H9 (cell line): Measurements from ENCODE around the gene TRIO. TPM values are rescaled to one million over a fixed set of nuclear protein-coding genes. Genes with fewer than 3 reads are reported as not detected.

Experiments used
- DNase-seq: peaks from one replicate; pipeline ENCODE4 v3.0.0-alpha.2; 2017
- H2AFZ ChIP-seq: one replicate; pipeline ENCODE4 v1.6.1; 2013; ENCODE audit warnings: mild to moderate bottlenecking, low read length, control low read depth, moderate library complexity
- H2AK5ac ChIP-seq: 2 replicates; pipeline ENCODE4 v1.6.1; 2013; ENCODE audit warnings: low read length, control low read depth, mixed read lengths; ENCODE audit not compliant: insufficient read length
- H2BK120ac ChIP-seq: one replicate; pipeline ENCODE4 v1.6.1; 2013; ENCODE audit warnings: low read depth, mild to moderate bottlenecking, low read length, control low read depth, inconsistent platforms; ENCODE audit not compliant: poor library complexity, severe bottlenecking
- H2BK12ac ChIP-seq: 2 replicates; pipeline ENCODE4 v1.6.1; 2013; ENCODE audit warnings: low read length, control low read depth, mixed read lengths, low read depth; ENCODE audit not compliant: insufficient read length
- H2BK15ac ChIP-seq: 2 replicates; pipeline ENCODE4 v1.6.1; 2013; ENCODE audit warnings: low read depth, low read length, control low read depth
- H2BK20ac ChIP-seq: one replicate; pipeline ENCODE4 v1.6.1; 2013; ENCODE audit warnings: low read depth, mild to moderate bottlenecking, low read length, control low read depth, inconsistent platforms; ENCODE audit not compliant: poor library complexity, severe bottlenecking
- H2BK5ac ChIP-seq: 2 replicates; pipeline ENCODE4 v1.6.1; 2013; ENCODE audit warnings: low read length, control low read depth, mixed read lengths; ENCODE audit not compliant: insufficient read length
- H3K14ac ChIP-seq: 2 replicates; pipeline ENCODE4 v1.6.1; 2013; ENCODE audit warnings: low read length, control low read depth; ENCODE audit not compliant: insufficient read depth
- H3K18ac ChIP-seq: 2 replicates; pipeline ENCODE4 v1.6.1; 2013; ENCODE audit warnings: low read depth, mild to moderate bottlenecking, mixed read lengths, low read length, control low read depth; ENCODE audit not compliant: insufficient read length
- H3K23ac ChIP-seq: 2 replicates; pipeline ENCODE4 v1.6.1; 2013; ENCODE audit warnings: low read length, control low read depth, mixed read lengths, low read depth; ENCODE audit not compliant: insufficient read length
- H3K23me2 ChIP-seq: 2 replicates; pipeline ENCODE4 v1.6.1; 2013; ENCODE audit warnings: low read depth, mild to moderate bottlenecking, mixed read lengths, low read length, control low read depth; ENCODE audit not compliant: insufficient read length, poor library complexity, severe bottlenecking
- H3K27ac ChIP-seq: 2 replicates; pipeline ENCODE4 v1.5.1; 2013; ENCODE audit warnings: low read length, control low read depth, mixed read lengths, low read depth; ENCODE audit not compliant: insufficient read length
- H3K27me3 ChIP-seq: 2 replicates; pipeline ENCODE4 v1.6.1; 2013; ENCODE audit warnings: low read length, control low read depth, inconsistent platforms; ENCODE audit not compliant: insufficient read depth
- H3K4ac ChIP-seq: 2 replicates; pipeline ENCODE4 v1.6.1; 2013; ENCODE audit warnings: low read depth, mild to moderate bottlenecking, control low read depth, inconsistent platforms, low read length, moderate library complexity
- H3K4me1 ChIP-seq: 2 replicates; pipeline ENCODE4 v1.6.1; 2013; ENCODE audit warnings: low read length, control low read depth, inconsistent platforms; ENCODE audit not compliant: insufficient read depth
- H3K4me2 ChIP-seq: 2 replicates; pipeline ENCODE4 v1.6.1; 2013; ENCODE audit warnings: low read length, control low read depth, mixed read lengths; ENCODE audit not compliant: insufficient read length, insufficient read depth
- H3K56ac ChIP-seq: 2 replicates; pipeline ENCODE4 v1.6.1; 2013; ENCODE audit warnings: low read depth, mild to moderate bottlenecking, mixed read lengths, low read length, control low read depth; ENCODE audit not compliant: insufficient read length
- H3K79me1 ChIP-seq: 2 replicates; pipeline ENCODE4 v1.6.1; 2013; ENCODE audit warnings: low read depth, mild to moderate bottlenecking, moderate library complexity, low read length, control low read depth, inconsistent platforms; ENCODE audit not compliant: insufficient read depth, poor library complexity, severe bottlenecking
- H3K79me2 ChIP-seq: 2 replicates; pipeline ENCODE4 v1.6.1; 2013; ENCODE audit warnings: low read length, control low read depth, inconsistent platforms; ENCODE audit not compliant: insufficient read depth
- H3K9ac ChIP-seq: 2 replicates; pipeline ENCODE4 v1.6.1; 2013; ENCODE audit warnings: low read length, control low read depth, mixed read lengths; ENCODE audit not compliant: insufficient read length; ENCODE audit errors: extremely low read depth
- H3K9me3 ChIP-seq: one replicate; pipeline ENCODE4 v1.6.1; 2013; ENCODE audit warnings: low read depth, low read length, inconsistent platforms; ENCODE audit not compliant: control insufficient read depth
- H3T11ph ChIP-seq: one replicate; pipeline ENCODE4 v1.6.1; 2013; ENCODE audit warnings: mild to moderate bottlenecking, low read length, control low read depth, inconsistent platforms
- H4K20me1 ChIP-seq: one replicate; pipeline ENCODE4 v1.6.1; 2013; ENCODE audit not compliant: control insufficient read depth, insufficient read length, insufficient read depth
- H4K5ac ChIP-seq: 2 replicates; pipeline ENCODE4 v1.6.1; 2013; ENCODE audit warnings: low read depth, mild to moderate bottlenecking, mixed read lengths, low read length, control low read depth; ENCODE audit not compliant: insufficient read length
- H4K8ac ChIP-seq: replicated peaks from 2 replicates; pipeline ENCODE4 v1.6.1; 2013; ENCODE audit warnings: low read length, control low read depth, mixed read lengths, low read depth; ENCODE audit not compliant: insufficient read length
- H4K91ac ChIP-seq: 2 replicates; pipeline ENCODE4 v1.6.1; 2013; ENCODE audit warnings: low read depth, mild to moderate bottlenecking, moderate library complexity, mixed read lengths, low read length, control low read depth; ENCODE audit not compliant: insufficient read length
- H3K27ac Mint-ChIP-seq, 3 experiments: 2 replicates in 2 of 3; 3 replicates in 1 of 3; pipeline ENCODE4 v1.8.0; 2020 to 2021; ENCODE audit warnings: mixed read lengths in 3 of 3, mild to moderate bottlenecking in 1 of 3, moderate library complexity in 1 of 3
- H3K27me3 Mint-ChIP-seq: 2 replicates; pipeline ENCODE4 v1.8.0; 2021; ENCODE audit warnings: low read depth, mild to moderate bottlenecking, moderate library complexity, mixed read lengths
- H3K36me3 Mint-ChIP-seq, 3 experiments: 2 replicates in 2 of 3; 3 replicates in 1 of 3; pipeline ENCODE4 v1.8.0; 2020 to 2021; ENCODE audit warnings: low read depth in 3 of 3, mixed read lengths in 3 of 3; ENCODE audit not compliant: insufficient read depth in 1 of 3
- H3K4me1 Mint-ChIP-seq, 2 experiments: 2 replicates each; pipeline ENCODE4 v1.8.0; 2020; ENCODE audit warnings: mixed read lengths in 2 of 2
- H3K4me3 Mint-ChIP-seq, 2 experiments: 2 replicates in 1 of 2; 3 replicates in 1 of 2; pipeline ENCODE4 v1.8.0; 2020 to 2021; ENCODE audit warnings: mild to moderate bottlenecking in 2 of 2, mixed read lengths in 2 of 2, moderate library complexity in 1 of 2
- H3K9me3 Mint-ChIP-seq, 2 experiments: 2 replicates in 1 of 2; 3 replicates in 1 of 2; pipeline ENCODE4 v1.8.0; 2020; ENCODE audit warnings: mild to moderate bottlenecking in 2 of 2, mixed read lengths in 2 of 2, moderate library complexity in 1 of 2
- WGBS: extraction: QIAGEN DNeasy Blood & Tissue Kit; methylation state at CpG from one replicate; pipeline ENCODE4 v1.1.7; 2013; ENCODE audit warnings: missing lambda C conversion rate, low lambda C conversion rate, mixed read lengths; ENCODE audit not compliant: insufficient read length; ENCODE audit errors: extremely low coverage; 5-methylcytosine and 5-hydroxymethylcytosine counted together
- total RNA-seq: library from RNA; stranded (reverse); gene quantifications from 2 replicates; pipeline ENCODE4 v1.2.1, GENCODE V29; 2021
- TF ChIP-seq, protein P1 (sequence below): fragments of 200-600 bp; sonication (generic); conservative IDR thresholded peaks from 3 replicates; pipeline ENCODE4 v1.8.0; 2021; ENCODE audit warnings: antibody characterized with exemption, mild to moderate bottlenecking

The TRIO gene
- total RNA-seq, 1 experiment from 2014 or later: 87.8 TPM

- Histone ChIP-seq H3K56ac (no peak overlapping the region), H3K23me2 (no peaks in the 10 kb centered on the region), H2BK5ac (no peak overlapping the region), H3K9me3 (no peaks in the 10 kb centered on the region), H3K9ac (no peak overlapping the region), H4K5ac (no peak overlapping the region), H2BK15ac (no peak overlapping the region), H2AK5ac (no peak overlapping the region), H2BK120ac (no peak overlapping the region), H3K27ac (no peak overlapping the region), H4K8ac (no peak overlapping the region), H2BK20ac (no peak overlapping the region), H3K4ac (no peak overlapping the region), H4K20me1 (no peaks in the 10 kb centered on the region), H2BK12ac (no peak overlapping the region), H3K14ac (no peak overlapping the region), H3T11ph (no peak overlapping the region), H3K27me3 (no peaks in the 10 kb centered on the region), H3K18ac (no peak overlapping the region), H2AFZ (no peak overlapping the region), H3K4me1 (peaks cover 2% of the 10 kb centered on the region; the same call in 1 of the 2 replicates), H3K4me2 (no peak overlapping the region), H4K91ac (no peak overlapping the region), H3K79me1 (no peaks in the 10 kb centered on the region), H3K23ac (no peak overlapping the region), H3K79me2 (no peaks in the 10 kb centered on the region)
- Mint-ChIP-seq H3K27ac (peak overlapping the region; percentile 46 to 83 (median 81); a peak in 3 of 7 replicates), H3K36me3 (peaks cover 29 to 44% (median 34%) of the 10 kb centered on the region in 3 experiments), H3K9me3 (peaks cover 7 to 8% of the 10 kb centered on the region in 2 experiments), H3K4me1 (peaks cover 15 to 21% of the 10 kb centered on the region in 2 experiments), H3K4me3 (no peak overlapping the region), H3K27me3 (no peaks in the 10 kb centered on the region)
- no peak for DNase-seq
- WGBS: no CpG with 5 or more reads among the region's 7 CpGs
- TF ChIP-seq, protein P1, sequence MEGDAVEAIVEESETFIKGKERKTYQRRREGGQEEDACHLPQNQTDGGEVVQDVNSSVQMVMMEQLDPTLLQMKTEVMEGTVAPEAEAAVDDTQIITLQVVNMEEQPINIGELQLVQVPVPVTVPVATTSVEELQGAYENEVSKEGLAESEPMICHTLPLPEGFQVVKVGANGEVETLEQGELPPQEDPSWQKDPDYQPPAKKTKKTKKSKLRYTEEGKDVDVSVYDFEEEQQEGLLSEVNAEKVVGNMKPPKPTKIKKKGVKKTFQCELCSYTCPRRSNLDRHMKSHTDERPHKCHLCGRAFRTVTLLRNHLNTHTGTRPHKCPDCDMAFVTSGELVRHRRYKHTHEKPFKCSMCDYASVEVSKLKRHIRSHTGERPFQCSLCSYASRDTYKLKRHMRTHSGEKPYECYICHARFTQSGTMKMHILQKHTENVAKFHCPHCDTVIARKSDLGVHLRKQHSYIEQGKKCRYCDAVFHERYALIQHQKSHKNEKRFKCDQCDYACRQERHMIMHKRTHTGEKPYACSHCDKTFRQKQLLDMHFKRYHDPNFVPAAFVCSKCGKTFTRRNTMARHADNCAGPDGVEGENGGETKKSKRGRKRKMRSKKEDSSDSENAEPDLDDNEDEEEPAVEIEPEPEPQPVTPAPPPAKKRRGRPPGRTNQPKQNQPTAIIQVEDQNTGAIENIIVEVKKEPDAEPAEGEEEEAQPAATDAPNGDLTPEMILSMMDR: no peak
Observed at GRCh38 chr5:14323466-14323865, 180.3 kb downstream of the TRIO start.
